ENCODE measurements around the gene RAB44. TPM values are rescaled to one million over a fixed set of nuclear protein-coding genes. Genes with fewer than 3 reads are reported as not detected.
"Not testable (repeated sequence)": the region's sequence is repeated elsewhere in the genome, so short reads cannot be mapped to it uniquely, and the experiment has no call there.

Gene RAB44
- total RNA-seq, 2 experiments from 2014 or later: 0.05 TPM; not detected in 1

DNA sequence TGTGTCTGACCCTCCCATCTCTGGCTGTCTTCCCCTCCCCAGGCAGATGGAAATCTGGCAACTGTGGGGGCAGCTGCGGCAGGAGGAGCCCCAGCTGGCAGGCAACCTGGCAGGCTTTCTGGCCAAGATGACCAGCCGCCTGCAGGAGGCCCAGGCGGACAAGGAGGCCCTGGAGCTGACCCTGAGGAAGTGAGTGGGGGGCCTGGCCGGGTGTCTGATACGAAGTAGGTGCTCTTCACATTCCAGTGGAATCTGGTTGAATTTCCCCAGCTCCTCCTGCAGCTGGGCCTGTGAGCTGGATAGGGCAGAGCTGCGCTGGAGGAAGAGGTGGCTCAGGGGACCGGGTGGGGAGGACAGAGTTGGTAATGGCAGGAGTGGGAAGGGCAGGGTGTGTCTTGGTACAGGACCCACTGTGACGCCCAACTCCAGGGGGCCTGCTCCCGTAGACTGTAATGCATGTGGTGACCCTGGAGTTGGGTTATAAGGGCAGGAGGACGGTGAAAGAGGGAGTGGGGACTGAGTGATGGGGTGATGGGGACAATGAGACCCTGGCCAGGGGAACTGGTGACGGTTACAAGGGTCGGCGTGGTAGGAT lies 19.7 kb downstream of the RAB44 start:
- CTCF ChIA-PET: interaction anchor here (0.6 to 0.8 kb wide), 2 partner anchors 10 to 98 kb away, joined by 3 read pairs; no protein-coding TSS in a partner anchor
- intact Hi-C loops (cut with DNase I, micrococcal nuclease): no loop called here
- H3K27ac Mint-ChIP-seq: no peak overlapping the region
- no peaks in the 10 kb centered on the region for H3K36me3 Mint-ChIP-seq (ENCODE audit: low read depth)
- no peaks in the 10 kb centered on the region for H3K27me3 Mint-ChIP-seq
- no peaks in the 10 kb centered on the region for H3K9me3 Mint-ChIP-seq (ENCODE audit: low read depth)
- H3K4me3 Mint-ChIP-seq: no peak overlapping the region
- POLR2A ChIA-PET: no interaction called here
- no peak for ATAC-seq
- DNase-seq: no peak
- peaks cover 2% of the 10 kb centered on the region for H3K4me1 Mint-ChIP-seq

DNA sequence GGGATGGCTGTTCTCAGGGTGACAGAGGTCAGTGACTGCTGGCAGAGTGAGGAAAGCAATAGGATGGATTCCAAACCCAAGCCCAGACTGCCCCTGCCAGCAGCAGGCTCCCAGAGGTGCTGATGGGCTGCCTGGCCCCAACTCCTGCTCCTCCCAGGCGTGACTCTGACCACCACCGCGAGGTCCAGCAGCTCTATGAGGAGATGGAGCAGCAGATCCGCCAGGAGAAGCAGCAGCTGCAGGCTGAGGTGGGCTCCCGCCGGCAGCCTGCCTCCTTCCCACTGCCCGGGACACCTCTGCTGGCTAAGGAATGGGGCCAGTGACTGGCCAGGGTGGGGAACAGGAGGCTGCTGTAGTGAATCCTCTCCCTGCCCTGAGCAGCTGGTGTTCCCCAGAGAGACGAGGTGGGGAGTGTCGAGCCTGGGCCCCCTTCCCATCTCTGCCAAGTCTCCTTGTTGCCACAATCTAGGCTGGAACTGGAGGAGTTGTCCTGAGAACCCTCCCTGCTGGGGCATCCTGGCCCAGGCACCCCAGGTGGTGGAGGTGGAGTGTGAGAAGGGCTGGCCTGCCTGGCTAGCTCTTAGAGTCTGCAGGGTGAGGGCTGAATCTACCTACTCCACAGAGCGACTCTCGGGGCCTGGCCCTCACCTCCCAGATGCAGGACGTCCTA lies 20.4 kb downstream of the RAB44 start:
- ATAC-seq: no peak
- intact Hi-C loops (cut with DNase I, micrococcal nuclease): no loop called here
- Mint-ChIP-seq H3K4me3 (no peak overlapping the region), H3K27ac (no peak overlapping the region), H3K9me3 (ENCODE audit: low read depth) (no peaks in the 10 kb centered on the region), H3K36me3 (ENCODE audit: low read depth) (no peaks in the 10 kb centered on the region), H3K4me1 (no peaks in the 10 kb centered on the region), H3K27me3 (no peaks in the 10 kb centered on the region)
- ChIA-PET CTCF (interaction anchor here (0.8 kb wide), 1 partner anchor 10 kb away, joined by 3 read pairs; no protein-coding TSS in a partner anchor), POLR2A (no interaction called here)
- DNase-seq: no peak

- POLR2A ChIA-PET: no interaction called here
- CTCF ChIA-PET: interaction anchor here (1.0 kb wide), 1 partner anchor 64 kb away, joined by 3 read pairs; no protein-coding TSS in a partner anchor
Observed at GRCh38 chr6:36718560-36718959, 20.9 kb downstream of the RAB44 start.

GRCh38 chr6:36719126-36719525 lies 21.5 kb downstream of the RAB44 start:
- no peak for ATAC-seq
- CTCF ChIA-PET: interaction anchor here (0.6 to 1.0 kb wide), 3 partner anchors 36 to 480 kb away, joined by 3 read pairs; no protein-coding TSS in a partner anchor
- no peak for DNase-seq
- intact Hi-C loops (cut with DNase I, micrococcal nuclease): no loop called here
- Mint-ChIP-seq H3K4me1 (no peaks in the 10 kb centered on the region), H3K36me3 (ENCODE audit: low read depth) (no peaks in the 10 kb centered on the region), H3K27ac (no peak overlapping the region), H3K27me3 (no peaks in the 10 kb centered on the region), H3K4me3 (no peak overlapping the region), H3K9me3 (ENCODE audit: low read depth) (no peaks in the 10 kb centered on the region)
- POLR2A ChIA-PET: no interaction called here

More at GRCh38 chr6:36718560-36718959, 20.9 kb downstream of the RAB44 start:
- Mint-ChIP-seq H3K4me1 (no peaks in the 10 kb centered on the region), H3K27me3 (no peaks in the 10 kb centered on the region), H3K27ac (no peak overlapping the region), H3K4me3 (no peak overlapping the region), H3K9me3 (ENCODE audit: low read depth) (no peaks in the 10 kb centered on the region), H3K36me3 (ENCODE audit: low read depth) (no peaks in the 10 kb centered on the region)
- intact Hi-C loops (cut with DNase I, micrococcal nuclease): no loop called here
- no peak for DNase-seq
- ATAC-seq: no peak

GRCh38 chr6:36720251-36721141 lies 22.9 kb downstream of the RAB44 start:
- Mint-ChIP-seq H3K4me3 (no peak overlapping the region), H3K27me3 (no peaks in the 10 kb centered on the region), H3K36me3 (ENCODE audit: low read depth) (no peaks in the 10 kb centered on the region), H3K27ac (no peak overlapping the region), H3K9me3 (ENCODE audit: low read depth) (no peaks in the 10 kb centered on the region), H3K4me1 (peaks cover 3% of the 10 kb centered on the region)
- intact Hi-C loops (cut with DNase I, micrococcal nuclease): no loop called here
- POLR2A ChIA-PET: no interaction called here
- no peak for ATAC-seq
- no peak for DNase-seq
- CTCF ChIA-PET: interaction anchor here (0.6 to 1.0 kb wide), 2 partner anchors 11 to 96 kb away, joined by 3 read pairs; no protein-coding TSS in a partner anchor

DNA sequence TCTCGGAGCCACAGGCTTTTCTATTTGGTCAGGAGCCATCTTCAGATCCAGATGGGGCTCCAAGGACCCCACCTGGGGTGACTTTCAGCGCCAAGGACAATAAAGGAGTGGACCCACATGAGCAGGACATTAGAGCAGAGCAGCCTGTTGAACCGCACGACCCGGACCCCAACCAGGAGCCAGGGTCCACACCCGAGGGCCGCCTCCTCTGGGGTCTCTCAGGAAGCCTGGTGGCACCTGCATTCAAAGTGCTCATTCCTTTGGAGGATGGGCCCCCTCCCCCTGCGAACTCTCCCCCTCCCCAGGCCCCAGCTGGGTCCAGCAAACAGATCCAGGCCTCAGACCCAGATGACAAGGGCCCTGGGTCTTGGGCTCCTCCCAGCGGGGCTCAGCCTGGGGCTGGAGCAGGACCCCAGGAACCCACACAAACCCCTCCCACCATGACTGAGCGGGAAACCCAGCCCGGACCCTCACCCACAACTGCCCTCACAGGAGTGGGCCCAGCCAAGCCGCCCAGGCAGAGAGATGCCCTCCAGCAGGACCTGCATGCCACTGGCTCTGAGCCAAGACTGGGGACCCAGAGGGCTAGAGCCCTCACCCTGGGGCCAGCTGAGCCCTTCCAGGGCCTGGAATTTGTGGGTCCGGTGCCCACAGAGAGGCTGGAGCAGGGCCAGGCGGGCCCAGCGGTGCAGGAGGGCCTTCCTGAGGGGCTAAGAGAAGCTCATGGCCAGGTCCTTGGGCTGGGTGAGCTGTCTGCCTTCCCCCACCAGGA lies 23.9 kb downstream of the RAB44 start:
- Mint-ChIP-seq H3K27me3 (no peaks in the 10 kb centered on the region), H3K4me3 (no peak overlapping the region), H3K36me3 (ENCODE audit: low read depth) (no peaks in the 10 kb centered on the region), H3K9me3 (ENCODE audit: low read depth) (no peaks in the 10 kb centered on the region), H3K4me1 (peaks cover 9% of the 10 kb centered on the region), H3K27ac (no peak overlapping the region)
- ATAC-seq (no peak), DNase-seq (no peak)
- ChIA-PET CTCF (interaction anchor here (1.1 kb wide), 1 partner anchor 106 kb away, joined by 3 read pairs; no protein-coding TSS in a partner anchor), POLR2A (no interaction called here)
- intact Hi-C loops (cut with DNase I, micrococcal nuclease): no loop called here

DNA sequence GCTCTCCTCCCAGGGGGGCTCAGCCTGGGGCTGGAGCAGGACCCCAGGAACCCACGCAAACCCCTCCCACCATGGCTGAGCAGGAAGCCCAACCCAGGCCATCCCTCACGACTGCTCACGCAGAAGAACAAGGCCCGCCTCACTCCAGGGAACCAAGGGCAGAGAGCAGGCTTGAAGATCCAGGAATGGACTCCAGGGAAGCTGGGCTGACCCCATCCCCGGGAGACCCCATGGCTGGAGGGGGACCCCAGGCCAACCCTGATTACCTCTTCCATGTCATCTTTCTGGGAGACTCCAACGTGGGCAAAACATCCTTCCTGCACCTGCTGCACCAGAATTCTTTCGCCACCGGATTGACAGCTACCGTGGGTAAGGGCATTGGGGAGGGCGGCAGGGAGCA lies 24.7 kb downstream of the RAB44 start:
- DNase-seq (no peak), ATAC-seq (no peak)
- Mint-ChIP-seq H3K27ac (no peak overlapping the region), H3K36me3 (ENCODE audit: low read depth) (no peaks in the 10 kb centered on the region), H3K27me3 (no peaks in the 10 kb centered on the region), H3K4me1 (peaks cover 16% of the 10 kb centered on the region), H3K4me3 (no peak overlapping the region), H3K9me3 (ENCODE audit: low read depth) (no peaks in the 10 kb centered on the region)
- ChIA-PET POLR2A (no interaction called here), CTCF (interaction anchor here (0.6 to 1.1 kb wide), 2 partner anchors 107 to 163 kb away, joined by 3 read pairs; no protein-coding TSS in a partner anchor)
- intact Hi-C loops (cut with DNase I, micrococcal nuclease): no loop called here

DNA sequence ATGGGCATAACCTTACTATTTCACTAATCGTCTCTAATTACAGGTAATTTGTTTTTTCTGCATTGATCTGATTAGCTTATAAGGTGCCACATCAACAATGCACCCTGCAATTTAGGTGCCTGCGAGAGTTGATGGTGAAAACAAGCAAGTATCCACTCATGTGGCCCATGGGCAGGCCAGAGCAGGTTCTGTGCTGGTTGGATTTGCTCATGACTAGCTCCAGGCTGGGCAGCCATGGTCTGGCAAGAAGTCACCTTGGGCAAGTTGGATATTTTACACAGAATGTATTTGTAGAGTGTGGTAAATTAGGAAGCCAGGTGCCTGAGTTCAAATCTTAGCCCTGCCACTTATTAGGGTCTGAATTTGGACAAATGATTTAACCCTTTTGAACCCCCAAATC lies 25.3 kb downstream of the RAB44 start:
- no peaks in the 10 kb centered on the region for H3K9me3 Mint-ChIP-seq (ENCODE audit: low read depth)
- no peaks in the 10 kb centered on the region for H3K27me3 Mint-ChIP-seq
- H3K4me3 Mint-ChIP-seq: no peak overlapping the region
- no peak for ATAC-seq
- no peak for DNase-seq
- H3K27ac Mint-ChIP-seq: no peak overlapping the region
- ChIA-PET POLR2A (no interaction called here), CTCF (interaction anchor here (0.6 to 2.5 kb wide), 3 partner anchors 13 to 163 kb away, joined by 3 to 12 read pairs (median 3); no protein-coding TSS in a partner anchor)
- H3K4me1 Mint-ChIP-seq: peaks cover 22% of the 10 kb centered on the region
- H3K36me3 Mint-ChIP-seq (ENCODE audit: low read depth): no peaks in the 10 kb centered on the region
- intact Hi-C loops (cut with DNase I, micrococcal nuclease): no loop called here

GRCh38 chr6:36723992-36724391 lies 26.4 kb downstream of the RAB44 start:
- H3K4me3 Mint-ChIP-seq, POLR2A ChIA-PET: not testable (repeated sequence)

GRCh38 chr6:36724514-36725390 lies 27.1 kb downstream of the RAB44 start:
- ATAC-seq (peak; percentile 45), DNase-seq (peak; percentile 82)
- H3K4me3 Mint-ChIP-seq: no peak overlapping the region
- intact Hi-C loops (cut with DNase I, micrococcal nuclease): loop anchor here (1.0 to 2.0 kb wide), 3 partner anchors 101 to 109 kb away; no protein-coding TSS in a partner anchor
- H3K27ac Mint-ChIP-seq: no peak overlapping the region
- H3K9me3 Mint-ChIP-seq (ENCODE audit: low read depth): no peaks in the 10 kb centered on the region
- CTCF ChIA-PET: interaction anchor here (0.6 to 2.5 kb wide), 13 partner anchors 9 to 412 kb away, joined by 3 to 12 read pairs (median 3); no protein-coding TSS in a partner anchor
- POLR2A ChIA-PET: no interaction called here
- no peaks in the 10 kb centered on the region for H3K27me3 Mint-ChIP-seq
- H3K4me1 Mint-ChIP-seq: peaks cover 25% of the 10 kb centered on the region
- no peaks in the 10 kb centered on the region for H3K36me3 Mint-ChIP-seq (ENCODE audit: low read depth)

More at GRCh38 chr6:36723992-36724391, 26.4 kb downstream of the RAB44 start:
- not testable (repeated sequence) for ATAC-seq; H3K9me3 Mint-ChIP-seq (ENCODE audit: low read depth); H3K36me3 Mint-ChIP-seq (ENCODE audit: low read depth); DNase-seq; H3K27me3 Mint-ChIP-seq; H3K27ac Mint-ChIP-seq
- CTCF ChIA-PET: interaction anchor here (0.6 to 2.5 kb wide), 12 partner anchors 10 to 190 kb away, joined by 3 to 12 read pairs (median 4); no protein-coding TSS in a partner anchor
- intact Hi-C loops (cut with DNase I, micrococcal nuclease): loop anchor here (1.0 to 2.0 kb wide), 3 partner anchors 101 to 109 kb away; no protein-coding TSS in a partner anchor
- H3K4me1 Mint-ChIP-seq: peaks cover 25% of the 10 kb centered on the region
